Fibroblast of lung (primary cell): ENCODE results near the gene UBL7.

Source experiments
- CTCF ChIP-seq, 2 donors: IDR thresholded peaks in 1 of 2; conservative IDR thresholded peaks in 1 of 2; 1 replicate in 1 of 2; 2 replicates in 1 of 2; pipeline ENCODE4 v1.5.1; 2011 to 2012; ENCODE audit warnings: low read length in 2 of 2, control low read depth in 1 of 2, inconsistent platforms in 1 of 2, low read depth in 1 of 2, mild to moderate bottlenecking in 1 of 2
- EZH2 ChIP-seq: IDR thresholded peaks from 2 replicates; pipeline ENCODE4 v1.5.1; 2012; ENCODE audit warnings: low read length, control low read depth, mild to moderate bottlenecking; ENCODE audit errors: missing control alignments

- TF ChIP-seq CTCF (conservative IDR thresholded peaks at IDR 0.05 in 1 of 2, IDR thresholded peaks at IDR 0.05 in 1 of 2; ENCODE audit: low read depth in 1 of 2, low read length in 2 of 2) (no peak), EZH2 (no peak)
Observed at GRCh38 chr15:74499366-74499765, 38.4 kb upstream of the UBL7 start.
